IPS-18a (cell line): ENCODE measurements around the gene WSB1.
"Not testable (repeated sequence)": the region's sequence is repeated elsewhere in the genome, so short reads cannot be mapped to it uniquely, and the experiment has no call there.

Source experiments
- H3K27ac ChIP-seq: one replicate; pipeline ENCODE4 v1.5.1; 2013; ENCODE audit warnings: low read length
- H3K27me3 ChIP-seq: one replicate; pipeline ENCODE4 v1.6.1; 2013; ENCODE audit warnings: mild to moderate bottlenecking, low read length; ENCODE audit not compliant: control insufficient read depth, insufficient read depth
- H3K36me3 ChIP-seq: one replicate; pipeline ENCODE4 v1.6.1; 2013; ENCODE audit warnings: low read depth, low read length; ENCODE audit not compliant: control insufficient read depth
- H3K4me1 ChIP-seq: one replicate; pipeline ENCODE4 v1.6.1; 2013; ENCODE audit warnings: low read depth, low read length; ENCODE audit not compliant: control insufficient read depth
- H3K4me3 ChIP-seq: one replicate; pipeline ENCODE4 v1.5.1; 2013; ENCODE audit warnings: low read length
- H3K9ac ChIP-seq: one replicate; pipeline ENCODE4 v1.6.1; 2013; ENCODE audit warnings: mild to moderate bottlenecking, low read length, moderate library complexity
- H3K9me3 ChIP-seq: one replicate; pipeline ENCODE4 v1.6.1; 2013; ENCODE audit warnings: low read depth, low read length; ENCODE audit not compliant: control insufficient read depth

Gene WSB1

DNA sequence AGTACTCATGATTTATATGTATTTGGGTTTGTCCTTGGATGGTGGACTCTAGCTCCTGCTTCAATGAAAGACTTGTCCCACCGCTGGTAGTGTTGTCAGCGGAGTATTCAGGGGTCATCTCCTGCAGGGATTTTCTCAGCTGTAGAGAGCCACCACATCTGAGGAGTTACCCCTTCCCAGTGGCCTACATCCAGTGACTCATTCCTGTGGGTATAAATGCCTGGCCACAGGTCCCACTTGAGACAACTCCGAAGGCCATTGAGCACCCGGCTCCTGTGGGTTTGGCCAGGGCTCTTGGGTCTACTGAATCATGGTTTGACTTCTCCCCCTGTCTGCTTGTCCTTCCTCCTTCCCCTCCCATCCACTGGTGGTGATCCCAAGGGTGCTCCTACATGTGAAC lies 34.6 kb upstream of the WSB1 start:
- H3K27me3 ChIP-seq = no peaks in the 10 kb centered on the region
- H3K36me3 ChIP-seq = no peaks in the 10 kb centered on the region
- H3K27ac ChIP-seq = no peak overlapping the region
- no peak overlapping the region for H3K9ac ChIP-seq
- no peak overlapping the region for H3K4me3 ChIP-seq
- no peaks in the 10 kb centered on the region for H3K9me3 ChIP-seq
- H3K4me1 ChIP-seq = no peaks in the 10 kb centered on the region

DNA sequence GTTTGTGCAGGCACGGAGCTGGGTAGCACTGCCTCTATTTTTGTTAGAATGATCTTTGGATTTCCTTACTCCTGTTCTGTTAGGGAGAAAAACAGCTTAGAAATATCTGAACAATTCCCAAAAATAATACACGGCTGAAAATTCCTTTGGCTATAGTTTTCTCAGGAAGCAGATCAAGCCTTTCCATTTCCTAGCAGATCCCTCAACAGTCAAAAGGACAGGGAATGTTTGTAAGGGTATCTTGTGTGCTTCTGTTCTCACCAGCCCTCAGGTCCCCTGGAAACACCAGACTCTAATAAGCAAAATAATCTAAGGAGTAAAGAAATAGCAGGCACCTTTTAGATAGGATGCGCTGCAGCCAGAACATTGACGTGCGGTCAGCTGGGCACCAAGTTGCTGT lies 30.5 kb upstream of the WSB1 start:
- no peaks in the 10 kb centered on the region for H3K27me3 ChIP-seq
- H3K36me3 ChIP-seq = no peaks in the 10 kb centered on the region
- no peaks in the 10 kb centered on the region for H3K4me1 ChIP-seq
- H3K4me3 ChIP-seq = no peak overlapping the region
- no peaks in the 10 kb centered on the region for H3K9me3 ChIP-seq
- H3K27ac ChIP-seq = no peak overlapping the region
- no peak overlapping the region for H3K9ac ChIP-seq

GRCh38 chr17:27264068-27264812 lies 29.7 kb upstream of the WSB1 start:
- Histone ChIP-seq H3K27ac (no peak overlapping the region), H3K9ac (no peak overlapping the region), H3K27me3 (no peaks in the 10 kb centered on the region), H3K4me1 (no peaks in the 10 kb centered on the region), H3K36me3 (no peaks in the 10 kb centered on the region), H3K4me3 (no peak overlapping the region), H3K9me3 (no peaks in the 10 kb centered on the region)

- no peaks in the 10 kb centered on the region for H3K9me3 ChIP-seq
- no peak overlapping the region for H3K4me3 ChIP-seq
- no peak overlapping the region for H3K9ac ChIP-seq
- no peaks in the 10 kb centered on the region for H3K36me3 ChIP-seq
- no peaks in the 10 kb centered on the region for H3K27me3 ChIP-seq
- H3K27ac ChIP-seq = no peak overlapping the region
- no peaks in the 10 kb centered on the region for H3K4me1 ChIP-seq
These were observed 28.6 kb upstream of the WSB1 start for GRCh38 chr17:27265333-27265732.

DNA sequence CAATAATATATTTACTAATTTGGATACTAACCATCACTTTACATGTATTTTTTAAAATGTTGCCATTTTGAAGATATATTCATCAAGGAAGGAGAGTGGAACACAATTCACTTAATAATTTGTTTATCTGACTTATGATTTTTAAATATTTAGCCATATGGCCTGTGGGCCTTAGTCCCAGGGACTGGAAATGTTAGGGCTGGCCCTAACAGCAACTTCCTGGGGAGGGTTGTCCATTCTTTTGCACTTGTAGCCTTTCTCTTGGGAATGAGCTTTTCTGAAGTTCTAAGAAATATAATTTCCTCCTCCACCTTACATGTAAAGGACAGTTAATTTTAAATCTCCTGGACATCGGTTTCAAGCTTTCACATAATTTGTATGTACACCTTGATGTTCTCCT lies 27.7 kb upstream of the WSB1 start:
- H3K27me3 ChIP-seq = no peaks in the 10 kb centered on the region
- H3K9ac ChIP-seq = no peak overlapping the region
- H3K27ac ChIP-seq = no peak overlapping the region
- no peaks in the 10 kb centered on the region for H3K36me3 ChIP-seq
- no peaks in the 10 kb centered on the region for H3K4me1 ChIP-seq
- no peaks in the 10 kb centered on the region for H3K9me3 ChIP-seq
- no peak overlapping the region for H3K4me3 ChIP-seq

GRCh38 chr17:27268394-27269085 lies 25.4 kb upstream of the WSB1 start:
- Histone ChIP-seq H3K27me3 (no peaks in the 10 kb centered on the region), H3K27ac (no peak overlapping the region), H3K4me1 (no peaks in the 10 kb centered on the region), H3K9ac (no peak overlapping the region), H3K4me3 (no peak overlapping the region), H3K9me3 (no peaks in the 10 kb centered on the region), H3K36me3 (no peaks in the 10 kb centered on the region)

GRCh38 chr17:27269201-27269600 lies 24.7 kb upstream of the WSB1 start:
- no peaks in the 10 kb centered on the region for H3K4me1 ChIP-seq
- no peak overlapping the region for H3K9ac ChIP-seq
- H3K36me3 ChIP-seq = no peaks in the 10 kb centered on the region
- no peak overlapping the region for H3K27ac ChIP-seq
- no peaks in the 10 kb centered on the region for H3K9me3 ChIP-seq
- no peak overlapping the region for H3K4me3 ChIP-seq
- H3K27me3 ChIP-seq = no peaks in the 10 kb centered on the region

- H3K4me3 ChIP-seq = no peak overlapping the region
- no peaks in the 10 kb centered on the region for H3K4me1 ChIP-seq
- H3K9me3 ChIP-seq = no peaks in the 10 kb centered on the region
- no peaks in the 10 kb centered on the region for H3K27me3 ChIP-seq
- no peaks in the 10 kb centered on the region for H3K36me3 ChIP-seq
- no peak overlapping the region for H3K9ac ChIP-seq
- no peak overlapping the region for H3K27ac ChIP-seq
These were observed 23.9 kb upstream of the WSB1 start for GRCh38 chr17:27269974-27270373.

- peak overlapping the region; percentile 87 for H3K27ac ChIP-seq
- peak overlapping the region; percentile 48 for H3K4me3 ChIP-seq
- H3K9me3 ChIP-seq = no peaks in the 10 kb centered on the region
- no peaks in the 10 kb centered on the region for H3K27me3 ChIP-seq
- H3K9ac ChIP-seq = peak overlapping the region; percentile 70
- H3K36me3 ChIP-seq = no peaks in the 10 kb centered on the region
- H3K4me1 ChIP-seq = peaks cover 6% of the 10 kb centered on the region
These were observed 17.2 kb upstream of the WSB1 start for GRCh38 chr17:27276653-27277156.

DNA sequence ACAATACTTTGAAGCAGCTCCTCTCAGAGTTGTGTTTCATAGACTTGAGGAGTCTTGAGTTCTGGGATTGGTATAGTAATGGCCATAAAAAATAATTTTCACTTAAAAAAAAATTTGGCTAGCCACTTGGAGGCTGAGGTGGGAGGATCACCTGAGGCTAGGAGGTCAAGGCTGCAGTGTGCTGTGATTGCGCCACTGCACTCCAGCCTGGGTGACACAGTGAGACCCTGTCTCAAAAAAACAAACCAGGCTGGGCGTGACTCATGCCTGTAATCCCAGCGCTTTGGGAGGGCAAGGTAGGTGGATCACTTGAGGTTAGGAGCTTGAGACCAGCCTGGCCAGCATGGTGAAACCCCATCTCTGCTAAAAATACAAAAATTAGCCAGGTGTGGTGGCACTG lies 14.8 kb upstream of the WSB1 start:
- not testable (repeated sequence) for H3K4me3 ChIP-seq, H3K27me3 ChIP-seq, H3K4me1 ChIP-seq, H3K9me3 ChIP-seq, H3K36me3 ChIP-seq, H3K27ac ChIP-seq, H3K9ac ChIP-seq

DNA sequence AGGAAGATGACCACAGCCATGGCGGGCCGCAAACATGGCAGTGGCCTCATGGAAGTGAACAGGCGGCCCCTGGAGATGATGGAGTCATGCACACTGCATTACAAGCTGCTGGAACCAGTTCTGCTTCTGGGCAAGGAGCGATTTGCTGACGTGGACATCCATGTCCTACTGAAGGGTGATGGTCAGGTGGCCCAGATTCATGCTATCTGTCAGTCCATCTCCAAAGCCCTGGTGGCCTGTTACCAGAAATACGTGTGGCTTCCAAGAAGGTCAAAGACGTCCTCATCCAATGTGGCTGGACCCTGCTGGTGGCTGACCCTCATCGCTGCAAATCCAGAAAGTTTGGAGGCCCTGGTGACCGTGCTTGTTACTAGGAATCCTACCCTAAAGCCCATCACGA lies 13.4 kb upstream of the WSB1 start:
- Histone ChIP-seq H3K9me3 (no peaks in the 10 kb centered on the region), H3K4me3 (no peak overlapping the region), H3K9ac (no peak overlapping the region), H3K4me1 (peaks cover 6% of the 10 kb centered on the region), H3K36me3 (no peaks in the 10 kb centered on the region), H3K27ac (no peak overlapping the region), H3K27me3 (no peaks in the 10 kb centered on the region)

- Histone ChIP-seq H3K9ac (no peak overlapping the region), H3K9me3 (no peaks in the 10 kb centered on the region), H3K27me3 (no peaks in the 10 kb centered on the region), H3K4me3 (no peak overlapping the region), H3K4me1 (peaks cover 6% of the 10 kb centered on the region), H3K36me3 (no peaks in the 10 kb centered on the region), H3K27ac (no peak overlapping the region)
These were observed 12.5 kb upstream of the WSB1 start for GRCh38 chr17:27281438-27281837.
